ENCODE measurements around the gene LIG1.

Gene LIG1

GRCh38 chr19:48181505-48181904 lies 11.4 kb upstream of the LIG1 start:
- no peak for DNase-seq (ENCODE audit: low read depth)

- no peak for DNase-seq (ENCODE audit: low read depth)
Measured at GRCh38 chr19:48176226-48176625, 6.1 kb upstream of the LIG1 start.

- no peak for DNase-seq (ENCODE audit: low read depth)
Measured at GRCh38 chr19:48175578-48175977, 5.4 kb upstream of the LIG1 start.

- DNase-seq (ENCODE audit: low read depth): no peak
Measured at GRCh38 chr19:48174445-48175030, 4.4 kb upstream of the LIG1 start.

GRCh38 chr19:48171710-48172109 lies 1.6 kb upstream of the LIG1 start:
- no peak for DNase-seq (ENCODE audit: low read depth)

GRCh38 chr19:48170817-48171347 lies 738 bp upstream of the LIG1 start:
- no peak for DNase-seq (ENCODE audit: low read depth)

GRCh38 chr19:48169578-48169938 lies 586 bp downstream of the LIG1 start:
- peak; percentile 85 for DNase-seq (ENCODE audit: low read depth)

GRCh38 chr19:48168689-48169088 lies 1.5 kb downstream of the LIG1 start:
- DNase-seq (ENCODE audit: low read depth): no peak

GRCh38 chr19:48158210-48158790 lies 11.8 kb downstream of the LIG1 start:
- DNase-seq (ENCODE audit: low read depth): no peak

- DNase-seq (ENCODE audit: low read depth): no peak
Measured at GRCh38 chr19:48154003-48154402, 16.1 kb downstream of the LIG1 start.

- peak; percentile 54 for DNase-seq (ENCODE audit: low read depth)
Measured at GRCh38 chr19:48152551-48152950, 17.6 kb downstream of the LIG1 start.

GRCh38 chr19:48149430-48149829 lies 20.7 kb downstream of the LIG1 start:
- DNase-seq (ENCODE audit: low read depth): no peak

- DNase-seq (ENCODE audit: low read depth): no peak
Measured at GRCh38 chr19:48148576-48148975, 21.6 kb downstream of the LIG1 start.

GRCh38 chr19:48147597-48148175 lies 22.5 kb downstream of the LIG1 start:
- DNase-seq (ENCODE audit: low read depth): no peak

- no peak for DNase-seq (ENCODE audit: low read depth)
Measured at GRCh38 chr19:48139053-48139452, 31.1 kb downstream of the LIG1 start.

- no peak for DNase-seq (ENCODE audit: low read depth)
Measured at GRCh38 chr19:48137411-48137810, 32.7 kb downstream of the LIG1 start.

- DNase-seq (ENCODE audit: low read depth): no peak
Measured at GRCh38 chr19:48136547-48136946, 33.6 kb downstream of the LIG1 start.

GRCh38 chr19:48135411-48135810 lies 34.7 kb downstream of the LIG1 start:
- peak; percentile 5 for DNase-seq (ENCODE audit: low read depth)

GRCh38 chr19:48133094-48133493 lies 37.0 kb downstream of the LIG1 start:
- no peak for DNase-seq (ENCODE audit: low read depth)

- DNase-seq (ENCODE audit: low read depth): no peak
Measured at GRCh38 chr19:48127561-48127960, 42.6 kb downstream of the LIG1 start.

- peak; percentile 29 for DNase-seq (ENCODE audit: low read depth)
Measured at GRCh38 chr19:48123907-48124651, 46.1 kb downstream of the LIG1 start.

GRCh38 chr19:48122421-48122820 lies 47.7 kb downstream of the LIG1 start:
- DNase-seq (ENCODE audit: low read depth): no peak

GRCh38 chr19:48121909-48122371 lies 48.2 kb downstream of the LIG1 start:
- DNase-seq (ENCODE audit: low read depth): no peak

Measured in stimulated activated CD8-positive, alpha-beta memory T cell treated with anti-CD3 and anti-CD28 coated beads, Interleukin-4, amount 100 ng/mL, for 24 hours (primary cell).